Measurements from ENCODE around the gene DCXR.

GRCh38 chr17:82064433-82065192 is 27.1 kb upstream of the DCXR start:
- TF ChIP-seq CTCF (IDR thresholded peaks at IDR 0.05 in 2 of 3, conservative IDR thresholded peaks at IDR 0.05 in 1 of 3; ENCODE audit: control insufficient read depth in 2 of 3, extremely low read depth in 1 of 3, insufficient read depth in 1 of 3, low read depth in 3 of 3, low read length in 3 of 3) (no peak), HSF1 (IDR thresholded peaks at IDR 0.05; ENCODE audit: low read depth, low read length) (no peak), WRNIP1 (IDR thresholded peaks at IDR 0.05; ENCODE audit: borderline replicate concordance, low read depth, low read length) (no peak), HDGF (IDR thresholded peaks at IDR 0.05) (no peak), CHD4 (IDR thresholded peaks at IDR 0.05) (no peak), ZBTB4 (CRISPR knock-in tag; IDR thresholded peaks at IDR 0.05) (no peak), NR2F1 (conservative IDR thresholded peaks at IDR 0.05) (no peak), RFX5 (IDR thresholded peaks at IDR 0.05; ENCODE audit: low read depth, low read length) (no peak), STAT1 (conservative IDR thresholded peaks at IDR 0.05) (no peak), CREB1 (IDR thresholded peaks at IDR 0.05; ENCODE audit: low read depth) (no peak), ZNF274 (IDR thresholded peaks at IDR 0.05; ENCODE audit: insufficient read depth, insufficient read length) (no peak)
